Sigmoid colon (tissue), 7 donors: ENCODE data around the gene UBA7. TPM values are rescaled to one million over a fixed set of nuclear protein-coding genes. Genes with fewer than 3 reads are reported as not detected.

ENCODE experiments used
- DNase-seq: peaks from one replicate; pipeline ENCODE4 v3.0.0-alpha.2; 2019
- H3K27ac ChIP-seq, 4 donors: fragments of 200-600 bp; sonication (generic); one replicate each; pipeline ENCODE4 v1.5.1; 2016 to 2019; ENCODE audit warnings: mild to moderate bottlenecking in 1 of 4
- H3K27me3 ChIP-seq, 3 donors: fragments of 200-600 bp; sonication (generic); one replicate each; pipeline ENCODE4 v1.5.1; 2019; ENCODE audit warnings: mild to moderate bottlenecking in 1 of 3
- H3K36me3 ChIP-seq, 4 donors: fragments of 200-600 bp; sonication (generic); one replicate each; pipeline ENCODE4 v1.5.1; 2016 to 2019
- H3K4me1 ChIP-seq, 4 donors: fragments of 200-600 bp; sonication (generic); one replicate each; pipeline ENCODE4 v1.5.1; 2017 to 2019
- H3K4me3 ChIP-seq, 4 donors: fragments of 200-600 bp; sonication (generic); one replicate each; pipeline ENCODE4 v1.5.1; 2017 to 2019; ENCODE audit warnings: mild to moderate bottlenecking in 2 of 4, moderate library complexity in 1 of 4
- H3K9me3 ChIP-seq, 4 donors: fragments of 200-600 bp in 3 of 4; sonication (generic) in 3 of 4; one replicate each; pipeline versions ENCODE4 v1.5.1 to v1.6.1; 2013 to 2019
- CTCF ChIP-seq, 4 experiments: fragments of 450-650 bp in 3 of 4; fragments of 200-600 bp in 1 of 4; IDR thresholded peaks; one replicate each; pipeline ENCODE4 v1.5.1; 2016 to 2019; ENCODE audit warnings: antibody characterized with exemption in 4 of 4, mild to moderate bottlenecking in 3 of 4, moderate library complexity in 2 of 4
- EP300 ChIP-seq, 4 donors: sonication (generic); formaldehyde crosslinking; IDR thresholded peaks; one replicate each; pipeline ENCODE4 v1.6.1; 2017; ENCODE audit warnings: antibody characterized with exemption in 4 of 4
- POLR2A ChIP-seq, 2 donors: fragments of 450-650 bp; IDR thresholded peaks; one replicate each; pipeline ENCODE4 v1.6.1; 2016; ENCODE audit warnings: antibody characterized with exemption in 2 of 2, mild to moderate bottlenecking in 2 of 2, moderate library complexity in 2 of 2
- POLR2AphosphoS5 ChIP-seq, 4 donors: sonication (generic); formaldehyde crosslinking; IDR thresholded peaks; one replicate each; pipeline ENCODE4 v1.6.1; 2017; ENCODE audit warnings: antibody characterized with exemption in 4 of 4
- whole genome bisulfite sequencing, 2 donors: extraction: QIAGEN DNeasy Blood & Tissue Kit; methylation state at CpG; one replicate each; pipeline ENCODE4 v1.1.7; 2013; 5-methylcytosine and 5-hydroxymethylcytosine counted together
- intact Hi-C: fragments of 100-400 bp; cut with DNase I; formaldehyde crosslinking; loops from one replicate; pipeline ENCODE4 v1.15.1; 2023
- polyA plus RNA-seq, 3 donors: library from polyadenylated mRNA; stranded (reverse); fragments of 200-250 nt; gene quantifications; one replicate each; pipeline ENCODE4 v1.2.3, GENCODE V29; 2013
- total RNA-seq, 4 donors: library from RNA; depleted of rRNA; stranded (reverse); fragments of >200 nt; gene quantifications; one replicate each; pipeline ENCODE4 v1.1.0, GENCODE V29; 2016
- donor health status: healthy with polysubstance abuse.
- donor health status: Bipolar disorder and iron deficiency.
- donor health status: healthy.

UBA7 gene
- total and polyA plus RNA-seq, 7 donors: 15.6 to 92.6 (median 41.0) TPM

GRCh38 chr3:49855662-49856061 is 41.9 kb upstream of the UBA7 start:
- peak overlapping the region in 1 of 4 donors; percentile 88 for H3K27ac ChIP-seq

GRCh38 chr3:49845694-49846093 is 31.9 kb upstream of the UBA7 start:
- intact Hi-C loops: no loop called here
- no peaks in the 10 kb centered on the region for H3K36me3 ChIP-seq
- no peak for DNase-seq
- 49 to 76% methylated on average over 3 of the region's 3 CpGs for WGBS, 2 donors
- H3K27me3 ChIP-seq: no peaks in the 10 kb centered on the region
- H3K27ac ChIP-seq: no peak overlapping the region
- TF ChIP-seq EP300 (IDR thresholded peaks at IDR 0.05) (no peak), CTCF (IDR thresholded peaks at IDR 0.05) (no peak), POLR2AphosphoS5 (IDR thresholded peaks at IDR 0.05) (no peak), POLR2A (IDR thresholded peaks at IDR 0.05) (no peak)
- H3K4me3 ChIP-seq: no peak overlapping the region
- no peaks in the 10 kb centered on the region for H3K4me1 ChIP-seq
- no peaks in the 10 kb centered on the region for H3K9me3 ChIP-seq

More at GRCh38 chr3:49855662-49856061, 41.9 kb upstream of the UBA7 start:
- 62% methylated on average over 5 of the region's 5 CpGs for WGBS, 2 donors
- DNase-seq: no peak
- Histone ChIP-seq H3K4me1 (peaks cover 0 to 16% (median 11%) of the 10 kb centered on the region in 4 donors), H3K4me3 (peak overlapping the region in 3 of 4 donors; percentile 52 to 59 (median 57)), H3K27me3 (no peaks in the 10 kb centered on the region), H3K36me3 (no peaks in the 10 kb centered on the region), H3K9me3 (no peaks in the 10 kb centered on the region)
- intact Hi-C loops: loop anchor here (5.0 kb wide), 1 partner anchor 72 kb away; the partner anchor contains the start of gene MON1A
- TF ChIP-seq EP300 (IDR thresholded peaks at IDR 0.05) (no peak), CTCF (IDR thresholded peaks at IDR 0.05) (no peak)

GRCh38 chr3:49844464-49845183 is 30.9 kb upstream of the UBA7 start:
- DNase-seq: no peak
- no peaks in the 10 kb centered on the region for H3K36me3 ChIP-seq
- H3K27ac ChIP-seq: no peak overlapping the region
- no peaks in the 10 kb centered on the region for H3K9me3 ChIP-seq
- peaks cover 0 to 7% (median 2%) of the 10 kb centered on the region in 4 donors for H3K4me1 ChIP-seq
- intact Hi-C loops: loop anchor here (5.0 kb wide), 1 partner anchor 307 kb away; no protein-coding TSS in a partner anchor
- 85 to 93% methylated on average over 5 of the region's 5 CpGs for whole genome bisulfite sequencing, 2 donors
- H3K4me3 ChIP-seq: no peak overlapping the region
- H3K27me3 ChIP-seq: no peaks in the 10 kb centered on the region
- TF ChIP-seq CTCF (IDR thresholded peaks at IDR 0.05): no peak
- TF ChIP-seq POLR2A (IDR thresholded peaks at IDR 0.05): no peak
- TF ChIP-seq EP300 (IDR thresholded peaks at IDR 0.05): no peak
- TF ChIP-seq POLR2AphosphoS5 (IDR thresholded peaks at IDR 0.05): no peak

GRCh38 chr3:49842843-49843517 is 29.2 kb upstream of the UBA7 start:
- DNase-seq: no peak
- peaks cover 0 to 15% (median 4%) of the 10 kb centered on the region in 4 donors for H3K4me1 ChIP-seq
- H3K27me3 ChIP-seq: no peaks in the 10 kb centered on the region
- intact Hi-C loops: loop anchor here (5.0 kb wide), 1 partner anchor 306 kb away; no protein-coding TSS in a partner anchor
- no peak overlapping the region for H3K27ac ChIP-seq
- no peak for TF ChIP-seq POLR2A (IDR thresholded peaks at IDR 0.05)
- TF ChIP-seq EP300 (IDR thresholded peaks at IDR 0.05): no peak
- TF ChIP-seq CTCF (IDR thresholded peaks at IDR 0.05): no peak
- H3K9me3 ChIP-seq: no peaks in the 10 kb centered on the region
- H3K36me3 ChIP-seq: no peaks in the 10 kb centered on the region
- WGBS, 2 donors: 97% methylated on average over 3 of the region's 3 CpGs
- no peak overlapping the region for H3K4me3 ChIP-seq
